SK-N-SH (cell line): ENCODE results near the gene ELAC1. TPM values are rescaled to one million over a fixed set of nuclear protein-coding genes. Genes with fewer than 3 reads are reported as not detected.
"Not testable (repeated sequence)": the region's sequence is repeated elsewhere in the genome, so short reads cannot be mapped to it uniquely, and the experiment has no call there.

Experiments used
- CTCF ChIA-PET: fragments of 300-600, 350-600 bp; formaldehyde crosslinking; extraction: SDS; loops from one replicate; lab custom pipeline; 2021; lab: Yijun Ruan, JAX
- POLR2A ChIA-PET: fragments of 350-600 bp; sonication (Branson Sonifier 250); formaldehyde crosslinking; extraction: SDS; loops from one replicate; lab custom pipeline; 2020; ENCODE audit warnings: antibody characterized with exemption, inconsistent platforms; lab: Yijun Ruan, JAX
- DNase-seq: peaks from one replicate; pipeline ENCODE4 v3.0.0; 2012
- H2AFZ ChIP-seq: fragments of 200-600 bp; sonication (generic); 2 replicates; pipeline ENCODE4 v1.8.1; 2016; ENCODE audit warnings: antibody characterized with exemption, mild to moderate bottlenecking, low read depth
- H3F3A ChIP-seq: fragments of 200-600 bp; sonication (generic); replicated peaks from 2 replicates; pipeline ENCODE3; 2016; ENCODE audit warnings: antibody characterized with exemption, mild to moderate bottlenecking; ENCODE audit not compliant: insufficient read depth
- H3K27ac ChIP-seq, 2 experiments: fragments of 200-500 bp in 1 of 2; fragments of 200-600 bp in 1 of 2; sonication (Bioruptor generic) in 1 of 2; sonication (generic), shearing (Covaris generic) in 1 of 2; 2 replicates each; pipeline versions ENCODE4 v1.5.1 to v1.6.1; 2014 to 2016; ENCODE audit warnings: low read depth in 2 of 2, inconsistent platforms in 1 of 2, low read length in 1 of 2, mild to moderate bottlenecking in 1 of 2, mixed read lengths in 1 of 2
- H3K27me3 ChIP-seq: fragments of 200-600 bp; sonication (generic), shearing (Covaris generic); 2 replicates; pipeline ENCODE4 v1.6.1; 2016; ENCODE audit warnings: mixed run types; ENCODE audit not compliant: insufficient read depth
- H3K36me3 ChIP-seq, 2 experiments: fragments of 200-500 bp in 1 of 2; fragments of 200-600 bp in 1 of 2; sonication (Bioruptor generic) in 1 of 2; sonication (generic) in 1 of 2; replicated peaks in 1 of 2; 2 replicates each; pipeline versions ENCODE3 to v1.5.1; 2014 to 2016; ENCODE audit warnings: low read length in 1 of 2, mild to moderate bottlenecking in 1 of 2; ENCODE audit not compliant: insufficient read depth in 2 of 2, control insufficient read depth in 1 of 2
- H3K4me1 ChIP-seq, 2 experiments: fragments of 200-500 bp in 1 of 2; fragments of 200-600 bp in 1 of 2; sonication (Bioruptor generic) in 1 of 2; sonication (generic), shearing (Covaris generic) in 1 of 2; 2 replicates each; pipeline versions ENCODE4 v1.5.1 to v1.6.1; 2014 to 2016; ENCODE audit warnings: low read depth in 1 of 2, low read length in 1 of 2, mixed run types in 1 of 2; ENCODE audit not compliant: insufficient read depth in 2 of 2, control insufficient read depth in 1 of 2
- H3K4me2 ChIP-seq: fragments of 200-600 bp; sonication (generic), shearing (Covaris generic); 2 replicates; pipeline ENCODE4 v1.6.1; 2017; ENCODE audit warnings: mixed run types
- H3K4me3 ChIP-seq, 2 experiments: fragments of 200-500 bp in 1 of 2; fragments of 200-600 bp in 1 of 2; sonication (Bioruptor generic) in 1 of 2; sonication (generic), shearing (Covaris generic) in 1 of 2; 2 replicates each; pipeline versions ENCODE4 v1.5.1 to v1.8.1; 2014 to 2016; ENCODE audit warnings: low read depth in 2 of 2, inconsistent platforms in 1 of 2, low read length in 1 of 2, mild to moderate bottlenecking in 1 of 2, mixed read lengths in 1 of 2, moderate library complexity in 1 of 2
- H3K79me2 ChIP-seq: fragments of 200-600 bp; sonication (generic); 2 replicates; pipeline ENCODE4 v1.8.1; 2017; ENCODE audit warnings: mild to moderate bottlenecking; ENCODE audit not compliant: insufficient read depth
- H3K9ac ChIP-seq: fragments of 200-600 bp; sonication (generic); 2 replicates; pipeline ENCODE4 v1.6.1; 2017; ENCODE audit warnings: mixed run types
- H3K9me2 ChIP-seq: fragments of 200-600 bp; sonication (generic); 2 replicates; pipeline ENCODE4 v1.6.1; 2017; ENCODE audit warnings: mixed run types
- H3K9me3 ChIP-seq: fragments of 200-600 bp; sonication (generic); 2 replicates; pipeline ENCODE4 v1.6.1; 2017; ENCODE audit warnings: mixed run types, mild to moderate bottlenecking, moderate library complexity
- H4K20me1 ChIP-seq: fragments of 200-600 bp; sonication (generic); 2 replicates; pipeline ENCODE4 v1.6.1; 2017; ENCODE audit warnings: mild to moderate bottlenecking, mixed run types; ENCODE audit not compliant: insufficient read depth
- CHD2 ChIP-seq: fragments of 150-350 bp; IDR thresholded peaks from 2 replicates; pipeline ENCODE4 v1.6.1; 2018; ENCODE audit warnings: low read length; ENCODE audit not compliant: partially characterized antibody
- CTCF ChIP-seq: fragments of 200-600 bp; sonication (generic); IDR thresholded peaks from 2 replicates; pipeline ENCODE4 v1.6.1; 2017; ENCODE audit warnings: antibody characterized with exemption, mild to moderate bottlenecking, moderate library complexity
- FOSL2 ChIP-seq: IDR thresholded peaks from 2 replicates; pipeline ENCODE4 v1.4.0; 2012; ENCODE audit warnings: low read depth, mild to moderate bottlenecking, moderate library complexity, borderline replicate concordance
- FOXM1 ChIP-seq: IDR thresholded peaks from 2 replicates; pipeline ENCODE4 v1.4.0; 2012; ENCODE audit warnings: low read depth, mild to moderate bottlenecking
- GATA2 ChIP-seq: sonication (generic); formaldehyde crosslinking; IDR thresholded peaks from 2 replicates; pipeline ENCODE4 v1.5.0; 2020; ENCODE audit warnings: mild to moderate bottlenecking, missing genetic modification reagents
- JUND ChIP-seq: IDR thresholded peaks from 2 replicates; pipeline ENCODE4 v1.4.0; 2012
- MAX ChIP-seq: IDR thresholded peaks from 2 replicates; pipeline ENCODE4 v1.4.0; 2012; ENCODE audit warnings: low read depth
- MXI1 ChIP-seq: IDR thresholded peaks from 2 replicates; pipeline ENCODE4 v1.6.1; 2012; ENCODE audit warnings: mild to moderate bottlenecking, low read depth, low read length, improper control_type of control experiment
- NFIC ChIP-seq: IDR thresholded peaks from 2 replicates; pipeline ENCODE4 v1.4.0; 2012; ENCODE audit warnings: borderline replicate concordance
- NRF1 ChIP-seq: IDR thresholded peaks from 2 replicates; pipeline ENCODE4 v1.6.1; 2012; ENCODE audit warnings: low read depth, mild to moderate bottlenecking, low read length
- PBX3 ChIP-seq: IDR thresholded peaks from 2 replicates; pipeline ENCODE4; 2012
- RAD21 ChIP-seq: IDR thresholded peaks from 2 replicates; pipeline ENCODE4 v1.6.1; 2012; ENCODE audit warnings: mild to moderate bottlenecking, low read length
- RCOR1 ChIP-seq: fragments of 150-350 bp; IDR thresholded peaks from 2 replicates; pipeline ENCODE4 v1.6.1; 2017; ENCODE audit warnings: antibody characterized with exemption, low read length
- RXRA ChIP-seq: IDR thresholded peaks from 2 replicates; pipeline ENCODE4 v1.4.0; 2012; ENCODE audit warnings: low read depth, mild to moderate bottlenecking, borderline replicate concordance
- SMC3 ChIP-seq: IDR thresholded peaks from 2 replicates; pipeline ENCODE4 v1.6.1; 2012; ENCODE audit warnings: low read depth, low read length, improper control_type of control experiment
- TCF12 ChIP-seq: IDR thresholded peaks from 2 replicates; pipeline ENCODE4 v1.4.0; 2012
- TEAD4 ChIP-seq: IDR thresholded peaks from 2 replicates; pipeline ENCODE4 v1.4.0; 2012; ENCODE audit warnings: mild to moderate bottlenecking, borderline replicate concordance; ENCODE audit not compliant: insufficient read depth
- USF1 ChIP-seq: IDR thresholded peaks from 2 replicates; pipeline ENCODE4 v1.4.0; 2012; ENCODE audit warnings: low read depth, borderline replicate concordance
- WGBS: methylation state at CpG from one replicate; pipeline ENCODE4 v1.1.6; 2017; ENCODE audit warnings: low lambda C conversion rate; 5-methylcytosine and 5-hydroxymethylcytosine counted together
- polyA plus RNA-seq, 3 experiments: library from polyadenylated mRNA; depleted of rRNA; stranded (reverse); fragments of >200 nt; gene quantifications; 2 replicates each; pipeline ENCODE4 v1.2.3, GENCODE V29; 2012

The ELAC1 gene
- polyA plus RNA-seq, 1 of the 3 experiments (the other 2 are of a cell fraction): 10.8 TPM

GRCh38 chr18:50994031-50994430, 26.2 kb downstream of the ELAC1 start:
- ChIA-PET POLR2A (no interaction called here), CTCF (interaction anchor here (0.9 kb wide), 1 partner anchor 27 kb away, joined by 3 read pairs; no protein-coding TSS in a partner anchor)
- Histone ChIP-seq H3K27me3 (no peaks in the 10 kb centered on the region), H3K4me1 (no peaks in the 10 kb centered on the region), H3K36me3 (no peaks in the 10 kb centered on the region), H3K9me2 (no peaks in the 10 kb centered on the region), H3K79me2 (no peaks in the 10 kb centered on the region), H3K9me3 (no peaks in the 10 kb centered on the region), H3K4me2 (no peak overlapping the region), H3F3A (no peaks in the 10 kb centered on the region), H2AFZ (no peak overlapping the region), H3K9ac (no peak overlapping the region), H4K20me1 (no peaks in the 10 kb centered on the region), H3K4me3 (no peak overlapping the region), H3K27ac (no peak overlapping the region)
- DNase-seq: no peak
- 79% methylated on average over 2 of the region's 2 CpGs for WGBS
- TF ChIP-seq RXRA: no peak
- no peak for TF ChIP-seq NRF1

- DNase-seq, H3K4me2 ChIP-seq, H4K20me1 ChIP-seq, H3K9me3 ChIP-seq, H2AFZ ChIP-seq, H3F3A ChIP-seq, H3K9ac ChIP-seq, H3K79me2 ChIP-seq, H3K27ac ChIP-seq, H3K9me2 ChIP-seq, H3K27me3 ChIP-seq, POLR2A ChIA-PET, H3K4me3 ChIP-seq, H3K4me1 ChIP-seq, H3K36me3 ChIP-seq: not testable (repeated sequence)
- 63% methylated on average over 2 of the region's 2 CpGs for WGBS
- CTCF ChIA-PET: interaction anchor here (0.7 kb wide), 1 partner anchor 39 kb away, joined by 3 read pairs; no protein-coding TSS in a partner anchor
Observed at GRCh38 chr18:51003174-51003573, 35.3 kb downstream of the ELAC1 start.

- POLR2A ChIA-PET: no interaction called here
- CTCF ChIA-PET: no interaction called here
- no peaks in the 10 kb centered on the region for H3K9me2 ChIP-seq
- no peaks in the 10 kb centered on the region for H3F3A ChIP-seq
- no peaks in the 10 kb centered on the region for H3K9me3 ChIP-seq
- DNase-seq: no peak
- no peaks in the 10 kb centered on the region for H3K4me1 ChIP-seq
- H3K36me3 ChIP-seq: no peaks in the 10 kb centered on the region
- H2AFZ ChIP-seq: no peak overlapping the region
- no peaks in the 10 kb centered on the region for H4K20me1 ChIP-seq
- H3K4me3 ChIP-seq: no peak overlapping the region
- H3K4me2 ChIP-seq: no peak overlapping the region
- H3K9ac ChIP-seq: no peak overlapping the region
- H3K79me2 ChIP-seq: no peaks in the 10 kb centered on the region
- no peaks in the 10 kb centered on the region for H3K27me3 ChIP-seq
- no peak overlapping the region for H3K27ac ChIP-seq
- 81% methylated on average over 5 of the region's 5 CpGs for WGBS
- TF ChIP-seq FOSL2 (no peak), NFIC (no peak), RAD21 (no peak), MAX (no peak), MXI1 (no peak), CHD2 (no peak), RCOR1 (no peak), TEAD4 (no peak), NRF1 (no peak), SMC3 (no peak), TCF12 (no peak), JUND (no peak), FOXM1 (no peak), PBX3 (no peak), CTCF (no peak), GATA2 (CRISPR knock-in tag) (no peak), USF1 (no peak)
Observed at GRCh38 chr18:51006061-51006818, 38.4 kb downstream of the ELAC1 start.
